K562 (cell line): ENCODE data around the gene CDH6. TPM values are rescaled to one million over a fixed set of nuclear protein-coding genes. Genes with fewer than 3 reads are reported as not detected.

Experiments used
- polyA plus RNA-seq, 8 experiments: library from polyadenylated mRNA; depleted of rRNA in 4 of 8; stranded (reverse) in 5 of 8; unstranded in 3 of 8; fragments of >200 nt; fragmentation: Nextera tagmentation in 2 of 8; fragmentation: Illumina TruSeq in 1 of 8; extraction: Ambion mirVana in 2 of 8; extraction: Trizol in 1 of 8; gene quantifications; 2 replicates each; pipeline versions ENCODE4 v1.2.1 to v1.2.3, GENCODE V29; 2011 to 2014; ENCODE audit warnings: inconsistent platforms in 1 of 8, missing spikeins in 1 of 8
- total RNA-seq, 7 experiments: library from RNA; depleted of rRNA in 6 of 7; stranded (reverse); fragments of >200 nt in 6 of 7; fragmentation: Illumina TruSeq in 2 of 7; extraction: Trizol in 2 of 7; gene quantifications; 2 replicates each; pipeline versions ENCODE4 v1.2.1 to v1.2.3, GENCODE V29; 2011 to 2021; ENCODE audit warnings: low replicate concordance in 1 of 7
- TF ChIP-seq, protein P1 (sequence below), 2 experiments: fragments of 450-650 bp in 1 of 2; sonication (generic) in 1 of 2; formaldehyde crosslinking in 1 of 2; IDR thresholded peaks; 2 replicates each; pipeline versions ENCODE4 v1.7.1 to v1.9.0; 2016 to 2022; ENCODE audit warnings: inconsistent platforms in 1 of 2, mild to moderate bottlenecking in 1 of 2, missing genetic modification reagents in 1 of 2
- TF ChIP-seq, protein P2 (sequence below): fragments of 250-450 bp; sonication (Bioruptor Pico); IDR thresholded peaks from 2 replicates; pipeline ENCODE4 v1.8.0; 2022; ENCODE audit warnings: moderate library complexity, mild to moderate bottlenecking, inconsistent platforms

The CDH6 gene
- total and polyA plus RNA-seq, 9 of the 15 experiments (the other 6 are each of a cell fraction or from before 2014, with no cell fraction given), result not detected

DNA sequence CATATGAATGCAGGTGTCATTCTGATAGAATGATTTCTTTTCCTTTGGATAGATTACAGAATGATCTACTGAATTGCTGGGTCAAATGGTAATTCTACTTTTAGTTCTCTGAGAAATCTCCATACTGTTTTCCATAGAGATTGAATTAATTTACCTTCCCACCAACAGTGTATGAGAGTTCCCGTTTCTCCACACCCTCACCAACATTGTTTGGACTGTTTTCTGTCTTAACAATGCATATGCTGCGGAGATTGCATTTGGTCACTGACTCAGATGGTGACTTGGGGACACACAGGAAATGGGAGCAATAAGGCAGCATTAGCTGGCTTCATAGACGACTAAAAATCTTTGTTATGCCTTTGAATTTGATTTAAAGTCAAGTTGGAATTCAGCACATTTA, 95.9 kb downstream of the CDH6 start (continued):
- TF ChIP-seq, protein P1, sequence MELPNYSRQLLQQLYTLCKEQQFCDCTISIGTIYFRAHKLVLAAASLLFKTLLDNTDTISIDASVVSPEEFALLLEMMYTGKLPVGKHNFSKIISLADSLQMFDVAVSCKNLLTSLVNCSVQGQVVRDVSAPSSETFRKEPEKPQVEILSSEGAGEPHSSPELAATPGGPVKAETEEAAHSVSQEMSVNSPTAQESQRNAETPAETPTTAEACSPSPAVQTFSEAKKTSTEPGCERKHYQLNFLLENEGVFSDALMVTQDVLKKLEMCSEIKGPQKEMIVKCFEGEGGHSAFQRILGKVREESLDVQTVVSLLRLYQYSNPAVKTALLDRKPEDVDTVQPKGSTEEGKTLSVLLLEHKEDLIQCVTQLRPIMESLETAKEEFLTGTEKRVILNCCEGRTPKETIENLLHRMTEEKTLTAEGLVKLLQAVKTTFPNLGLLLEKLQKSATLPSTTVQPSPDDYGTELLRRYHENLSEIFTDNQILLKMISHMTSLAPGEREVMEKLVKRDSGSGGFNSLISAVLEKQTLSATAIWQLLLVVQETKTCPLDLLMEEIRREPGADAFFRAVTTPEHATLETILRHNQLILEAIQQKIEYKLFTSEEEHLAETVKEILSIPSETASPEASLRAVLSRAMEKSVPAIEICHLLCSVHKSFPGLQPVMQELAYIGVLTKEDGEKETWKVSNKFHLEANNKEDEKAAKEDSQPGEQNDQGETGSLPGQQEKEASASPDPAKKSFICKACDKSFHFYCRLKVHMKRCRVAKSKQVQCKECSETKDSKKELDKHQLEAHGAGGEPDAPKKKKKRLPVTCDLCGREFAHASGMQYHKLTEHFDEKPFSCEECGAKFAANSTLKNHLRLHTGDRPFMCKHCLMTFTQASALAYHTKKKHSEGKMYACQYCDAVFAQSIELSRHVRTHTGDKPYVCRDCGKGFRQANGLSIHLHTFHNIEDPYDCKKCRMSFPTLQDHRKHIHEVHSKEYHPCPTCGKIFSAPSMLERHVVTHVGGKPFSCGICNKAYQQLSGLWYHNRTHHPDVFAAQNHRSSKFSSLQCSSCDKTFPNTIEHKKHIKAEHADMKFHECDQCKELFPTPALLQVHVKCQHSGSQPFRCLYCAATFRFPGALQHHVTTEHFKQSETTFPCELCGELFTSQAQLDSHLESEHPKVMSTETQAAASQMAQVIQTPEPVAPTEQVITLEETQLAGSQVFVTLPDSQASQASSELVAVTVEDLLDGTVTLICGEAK (IDR thresholded peaks at IDR 0.05), result no peak
- TF ChIP-seq, protein P1 (CRISPR knock-in tag; IDR thresholded peaks at IDR 0.05), result no peak
- TF ChIP-seq, protein P2, sequence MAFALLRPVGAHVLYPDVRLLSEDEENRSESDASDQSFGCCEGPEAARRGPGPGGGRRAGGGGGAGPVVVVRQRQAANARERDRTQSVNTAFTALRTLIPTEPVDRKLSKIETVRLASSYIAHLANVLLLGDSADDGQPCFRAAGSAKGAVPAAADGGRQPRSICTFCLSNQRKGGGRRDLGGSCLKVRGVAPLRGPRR, result no peak
